GM23338 (cell line): ENCODE results near the gene INO80. TPM values are rescaled to one million over a fixed set of nuclear protein-coding genes. Genes with fewer than 3 reads are reported as not detected.

Experiments
- ATAC-seq: fragments of 200-7000 bp; cut with Tn5 transposase; 3 replicates; pipeline ENCODE4 v1.9.1; 2020
- DNase-seq: peaks from one replicate; pipeline ENCODE4 v3.0.0-alpha.2; 2015; ENCODE audit warnings: low spot score
- H2AFZ ChIP-seq: fragments of 200-600 bp; sonication (generic); 2 replicates; pipeline ENCODE4 v1.8.0; 2016; ENCODE audit warnings: antibody characterized with exemption, mild to moderate bottlenecking, moderate library complexity
- H3F3A ChIP-seq: fragments of 200-600 bp; sonication (generic); replicated peaks from 2 replicates; pipeline ENCODE4 v1.8.0; 2017; ENCODE audit warnings: antibody characterized with exemption, mixed run types, low read depth
- H3K27ac ChIP-seq: fragments of 200-600 bp; sonication (generic); 2 replicates; pipeline ENCODE4 v1.6.1; 2016; ENCODE audit warnings: low read depth
- H3K27me3 ChIP-seq: fragments of 200-600 bp; sonication (generic); 2 replicates; pipeline ENCODE4 v1.8.0; 2016; ENCODE audit warnings: mild to moderate bottlenecking, mixed run types, moderate library complexity; ENCODE audit not compliant: insufficient read depth
- H3K36me3 ChIP-seq: fragments of 200-600 bp; sonication (generic); 2 replicates; pipeline ENCODE4 v1.8.0; 2016; ENCODE audit warnings: mild to moderate bottlenecking; ENCODE audit not compliant: insufficient read depth
- H3K4me1 ChIP-seq: fragments of 200-600 bp; sonication (generic); 2 replicates; pipeline ENCODE4 v1.8.0; 2016; ENCODE audit warnings: mild to moderate bottlenecking, moderate library complexity; ENCODE audit not compliant: insufficient read depth
- H3K4me2 ChIP-seq: fragments of 200-600 bp; sonication (generic); 2 replicates; pipeline ENCODE4 v1.7.1; 2017; ENCODE audit warnings: mixed run types
- H3K4me3 ChIP-seq: fragments of 200-600 bp; sonication (generic); 2 replicates; pipeline ENCODE4 v1.6.1; 2016; ENCODE audit warnings: mixed run types
- H3K79me2 ChIP-seq: fragments of 200-600 bp; sonication (generic); replicated peaks from 2 replicates; pipeline ENCODE4 v1.8.0; 2017; ENCODE audit warnings: mild to moderate bottlenecking; ENCODE audit not compliant: insufficient read depth
- H3K9me2 ChIP-seq: fragments of 200-600 bp; sonication (generic); 2 replicates; pipeline ENCODE4 v1.8.0; 2017; ENCODE audit not compliant: insufficient read depth
- H4K20me1 ChIP-seq: fragments of 200-600 bp; sonication (generic); replicated peaks from 2 replicates; pipeline ENCODE4 v1.8.0; 2017; ENCODE audit warnings: mild to moderate bottlenecking; ENCODE audit not compliant: insufficient read depth
- H3K27ac Mint-ChIP-seq: 2 replicates; pipeline ENCODE4 v1.8.0; 2020; ENCODE audit warnings: inconsistent platforms, mild to moderate bottlenecking, moderate library complexity, mixed read lengths
- H3K27me3 Mint-ChIP-seq: 3 replicates; pipeline ENCODE4 v1.8.0; 2022; ENCODE audit warnings: low read depth, mild to moderate bottlenecking, moderate library complexity, mixed read lengths, inconsistent platforms; ENCODE audit not compliant: insufficient read depth, poor library complexity
- H3K36me3 Mint-ChIP-seq: 3 replicates; pipeline ENCODE4 v1.8.0; 2021; ENCODE audit warnings: low read depth, mild to moderate bottlenecking, inconsistent platforms, moderate library complexity, mixed read lengths
- H3K4me1 Mint-ChIP-seq: 3 replicates; pipeline ENCODE4 v1.8.0; 2020; ENCODE audit warnings: mild to moderate bottlenecking, inconsistent platforms, mixed read lengths
- H3K4me3 Mint-ChIP-seq: 3 replicates; pipeline ENCODE4 v1.8.0; 2021; ENCODE audit warnings: moderate library complexity, mild to moderate bottlenecking, inconsistent platforms, mixed read lengths
- H3K9me3 Mint-ChIP-seq: 3 replicates; pipeline ENCODE4 v1.8.0; 2020; ENCODE audit warnings: moderate library complexity, mild to moderate bottlenecking, inconsistent platforms, mixed read lengths
- CREB1 ChIP-seq: fragments of 250-450 bp; sonication (Bioruptor Pico); IDR thresholded peaks from 2 replicates; pipeline ENCODE4 v1.5.0; 2020; ENCODE audit warnings: low read depth, mild to moderate bottlenecking, moderate library complexity
- NANOG ChIP-seq: IDR thresholded peaks from 2 replicates; pipeline ENCODE4 v1.6.1; 2016; ENCODE audit warnings: antibody characterized with exemption, borderline replicate concordance
- ZNF114 ChIP-seq: fragments of 250-450 bp; sonication (Bioruptor Pico); IDR thresholded peaks from 2 replicates; pipeline ENCODE4 v1.5.0; 2020; ENCODE audit warnings: mild to moderate bottlenecking, moderate library complexity
- polyA plus RNA-seq: library from polyadenylated mRNA; unstranded; fragments of >200 nt; fragmentation: Nextera tagmentation; extraction: Ambion mirVana; gene quantifications from 2 replicates; pipeline ENCODE4 v1.2.1, GENCODE V29; 2016
- total RNA-seq: library from RNA; depleted of rRNA; stranded (reverse); fragments of >200 nt; shearing (Covaris generic); gene quantifications from 2 replicates; pipeline ENCODE4 v1.2.3, GENCODE V29; 2014
- TF ChIP-seq, protein P1 (sequence below): fragments of 250-450 bp; sonication (Bioruptor Pico); IDR thresholded peaks from 2 replicates; pipeline ENCODE4 v1.5.0; 2020; ENCODE audit warnings: mild to moderate bottlenecking, moderate library complexity
- TF ChIP-seq, protein P2 (sequence below), 2 experiments: fragments of 200-600 bp in 1 of 2; sonication (generic) in 1 of 2; conservative IDR thresholded peaks; 2 replicates each; pipeline versions ENCODE4 v1.5.1 to v1.6.1; 2016 to 2017; ENCODE audit warnings: antibody characterized with exemption in 2 of 2, low read depth in 2 of 2, mild to moderate bottlenecking in 2 of 2, moderate library complexity in 1 of 2

Gene INO80
- total and polyA plus RNA-seq, 2 experiments from 2014 or later = 6.5 to 24.9 TPM

DNA sequence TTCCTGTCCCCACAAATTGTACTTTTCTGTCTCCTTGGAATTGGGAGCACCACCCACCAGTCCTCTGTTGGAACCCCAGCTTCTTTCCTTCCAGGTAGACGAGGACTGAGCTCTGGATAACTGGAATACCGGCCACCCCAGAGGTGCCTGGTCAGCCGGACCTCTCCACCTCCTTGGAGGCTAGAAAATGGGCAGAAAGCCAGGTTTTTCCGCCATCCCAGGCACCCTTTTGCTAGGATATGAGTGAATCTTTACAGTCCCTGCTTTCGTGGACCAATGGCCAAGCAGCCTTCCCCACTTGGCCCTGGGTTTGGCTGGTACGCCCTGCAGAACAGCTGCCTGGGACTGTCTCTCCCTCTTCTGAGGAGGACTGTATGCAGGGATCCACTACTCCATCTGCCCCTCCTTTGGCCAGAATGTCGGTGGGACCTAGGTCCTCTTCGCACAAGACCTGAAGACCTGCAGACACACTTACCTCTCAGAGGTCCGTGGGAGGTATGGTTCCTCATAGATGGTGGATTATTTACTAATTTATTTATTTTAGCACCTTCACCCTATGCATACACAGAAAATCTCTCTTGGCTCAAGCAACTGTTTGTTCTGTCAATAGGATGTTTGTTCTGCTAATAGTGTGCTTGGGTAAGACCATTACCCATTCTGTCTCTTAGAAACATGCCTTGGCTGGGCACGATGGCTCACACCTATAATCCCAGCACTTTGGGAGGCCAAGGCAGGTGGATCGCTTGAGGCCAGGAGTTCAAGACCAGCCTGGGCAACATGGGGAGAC lies 171.4 kb downstream of the INO80 start (continued):
- TF ChIP-seq, protein P1, sequence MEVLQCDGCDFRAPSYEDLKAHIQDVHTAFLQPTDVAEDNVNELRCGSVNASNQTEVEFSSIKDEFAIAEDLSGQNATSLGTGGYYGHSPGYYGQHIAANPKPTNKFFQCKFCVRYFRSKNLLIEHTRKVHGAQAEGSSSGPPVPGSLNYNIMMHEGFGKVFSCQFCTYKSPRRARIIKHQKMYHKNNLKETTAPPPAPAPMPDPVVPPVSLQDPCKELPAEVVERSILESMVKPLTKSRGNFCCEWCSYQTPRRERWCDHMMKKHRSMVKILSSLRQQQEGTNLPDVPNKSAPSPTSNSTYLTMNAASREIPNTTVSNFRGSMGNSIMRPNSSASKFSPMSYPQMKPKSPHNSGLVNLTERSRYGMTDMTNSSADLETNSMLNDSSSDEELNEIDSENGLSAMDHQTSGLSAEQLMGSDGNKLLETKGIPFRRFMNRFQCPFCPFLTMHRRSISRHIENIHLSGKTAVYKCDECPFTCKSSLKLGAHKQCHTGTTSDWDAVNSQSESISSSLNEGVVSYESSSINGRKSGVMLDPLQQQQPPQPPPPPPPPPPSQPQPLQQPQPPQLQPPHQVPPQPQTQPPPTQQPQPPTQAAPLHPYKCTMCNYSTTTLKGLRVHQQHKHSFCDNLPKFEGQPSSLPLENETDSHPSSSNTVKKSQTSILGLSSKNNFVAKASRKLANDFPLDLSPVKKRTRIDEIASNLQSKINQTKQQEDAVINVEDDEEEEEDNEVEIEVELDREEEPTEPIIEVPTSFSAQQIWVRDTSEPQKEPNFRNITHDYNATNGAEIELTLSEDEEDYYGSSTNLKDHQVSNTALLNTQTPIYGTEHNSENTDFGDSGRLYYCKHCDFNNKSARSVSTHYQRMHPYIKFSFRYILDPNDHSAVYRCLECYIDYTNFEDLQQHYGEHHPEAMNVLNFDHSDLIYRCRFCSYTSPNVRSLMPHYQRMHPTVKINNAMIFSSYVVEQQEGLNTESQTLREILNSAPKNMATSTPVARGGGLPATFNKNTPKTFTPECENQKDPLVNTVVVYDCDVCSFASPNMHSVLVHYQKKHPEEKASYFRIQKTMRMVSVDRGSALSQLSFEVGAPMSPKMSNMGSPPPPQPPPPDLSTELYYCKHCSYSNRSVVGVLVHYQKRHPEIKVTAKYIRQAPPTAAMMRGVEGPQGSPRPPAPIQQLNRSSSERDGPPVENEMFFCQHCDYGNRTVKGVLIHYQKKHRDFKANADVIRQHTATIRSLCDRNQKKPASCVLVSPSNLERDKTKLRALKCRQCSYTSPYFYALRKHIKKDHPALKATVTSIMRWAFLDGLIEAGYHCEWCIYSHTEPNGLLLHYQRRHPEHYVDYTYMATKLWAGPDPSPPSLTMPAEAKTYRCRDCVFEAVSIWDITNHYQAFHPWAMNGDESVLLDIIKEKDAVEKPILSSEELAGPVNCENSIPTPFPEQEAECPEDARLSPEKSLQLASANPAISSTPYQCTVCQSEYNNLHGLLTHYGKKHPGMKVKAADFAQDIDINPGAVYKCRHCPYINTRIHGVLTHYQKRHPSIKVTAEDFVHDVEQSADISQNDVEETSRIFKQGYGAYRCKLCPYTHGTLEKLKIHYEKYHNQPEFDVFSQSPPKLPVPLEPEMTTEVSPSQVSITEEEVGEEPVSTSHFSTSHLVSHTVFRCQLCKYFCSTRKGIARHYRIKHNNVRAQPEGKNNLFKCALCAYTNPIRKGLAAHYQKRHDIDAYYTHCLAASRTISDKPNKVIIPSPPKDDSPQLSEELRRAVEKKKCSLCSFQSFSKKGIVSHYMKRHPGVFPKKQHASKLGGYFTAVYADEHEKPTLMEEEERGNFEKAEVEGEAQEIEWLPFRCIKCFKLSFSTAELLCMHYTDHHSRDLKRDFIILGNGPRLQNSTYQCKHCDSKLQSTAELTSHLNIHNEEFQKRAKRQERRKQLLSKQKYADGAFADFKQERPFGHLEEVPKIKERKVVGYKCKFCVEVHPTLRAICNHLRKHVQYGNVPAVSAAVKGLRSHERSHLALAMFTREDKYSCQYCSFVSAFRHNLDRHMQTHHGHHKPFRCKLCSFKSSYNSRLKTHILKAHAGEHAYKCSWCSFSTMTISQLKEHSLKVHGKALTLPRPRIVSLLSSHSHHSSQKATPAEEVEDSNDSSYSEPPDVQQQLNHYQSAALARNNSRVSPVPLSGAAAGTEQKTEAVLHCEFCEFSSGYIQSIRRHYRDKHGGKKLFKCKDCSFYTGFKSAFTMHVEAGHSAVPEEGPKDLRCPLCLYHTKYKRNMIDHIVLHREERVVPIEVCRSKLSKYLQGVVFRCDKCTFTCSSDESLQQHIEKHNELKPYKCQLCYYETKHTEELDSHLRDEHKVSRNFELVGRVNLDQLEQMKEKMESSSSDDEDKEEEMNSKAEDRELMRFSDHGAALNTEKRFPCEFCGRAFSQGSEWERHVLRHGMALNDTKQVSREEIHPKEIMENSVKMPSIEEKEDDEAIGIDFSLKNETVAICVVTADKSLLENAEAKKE (CRISPR knock-in tag) = no peak
- TF ChIP-seq NANOG (no peak), CREB1 (CRISPR knock-in tag) (no peak), ZNF114 (CRISPR knock-in tag) (no peak)
- TF ChIP-seq, protein P2, sequence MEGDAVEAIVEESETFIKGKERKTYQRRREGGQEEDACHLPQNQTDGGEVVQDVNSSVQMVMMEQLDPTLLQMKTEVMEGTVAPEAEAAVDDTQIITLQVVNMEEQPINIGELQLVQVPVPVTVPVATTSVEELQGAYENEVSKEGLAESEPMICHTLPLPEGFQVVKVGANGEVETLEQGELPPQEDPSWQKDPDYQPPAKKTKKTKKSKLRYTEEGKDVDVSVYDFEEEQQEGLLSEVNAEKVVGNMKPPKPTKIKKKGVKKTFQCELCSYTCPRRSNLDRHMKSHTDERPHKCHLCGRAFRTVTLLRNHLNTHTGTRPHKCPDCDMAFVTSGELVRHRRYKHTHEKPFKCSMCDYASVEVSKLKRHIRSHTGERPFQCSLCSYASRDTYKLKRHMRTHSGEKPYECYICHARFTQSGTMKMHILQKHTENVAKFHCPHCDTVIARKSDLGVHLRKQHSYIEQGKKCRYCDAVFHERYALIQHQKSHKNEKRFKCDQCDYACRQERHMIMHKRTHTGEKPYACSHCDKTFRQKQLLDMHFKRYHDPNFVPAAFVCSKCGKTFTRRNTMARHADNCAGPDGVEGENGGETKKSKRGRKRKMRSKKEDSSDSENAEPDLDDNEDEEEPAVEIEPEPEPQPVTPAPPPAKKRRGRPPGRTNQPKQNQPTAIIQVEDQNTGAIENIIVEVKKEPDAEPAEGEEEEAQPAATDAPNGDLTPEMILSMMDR (conservative IDR thresholded peaks at IDR 0.05; ENCODE audit: low read depth in 2 of 2) = no peak

DNA sequence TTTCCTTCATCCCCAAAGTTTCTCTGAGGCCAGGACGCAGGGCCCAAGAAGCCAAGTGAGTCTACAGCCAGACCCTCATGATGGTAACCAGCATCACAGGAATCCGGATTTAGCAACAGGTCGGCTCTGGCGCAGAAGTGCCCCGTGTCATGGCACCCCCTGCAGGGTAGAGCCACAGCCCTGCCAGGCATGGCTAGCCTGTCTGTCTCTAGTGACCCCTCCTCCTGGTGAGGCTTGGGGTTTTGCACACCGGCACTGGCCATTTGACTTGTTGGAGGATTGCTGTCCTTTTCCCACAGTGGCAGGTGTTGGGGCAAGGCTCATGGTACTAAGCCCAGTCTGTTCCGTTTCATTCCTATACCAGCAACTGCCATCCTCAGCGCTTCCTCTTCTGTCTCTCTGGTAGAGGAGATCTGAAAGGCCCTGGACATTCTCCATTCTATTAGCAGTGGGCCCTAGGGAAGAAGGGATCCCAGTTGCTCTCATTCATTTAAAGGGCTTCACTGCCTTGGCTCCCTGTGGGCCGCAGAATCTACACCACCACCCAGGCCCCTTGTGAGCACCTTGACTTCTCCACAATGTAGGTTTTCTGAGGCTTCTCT lies 172.2 kb downstream of the INO80 start:
- DNase-seq = no peak
- Mint-ChIP-seq H3K9me3 (no peaks in the 10 kb centered on the region; the same call in 2 of the 3 replicates), H3K36me3 (no peaks in the 10 kb centered on the region; the same call in 2 of the 3 replicates), H3K27ac (no peak overlapping the region), H3K27me3 (peaks cover 32% of the 10 kb centered on the region), H3K4me3 (no peak overlapping the region; the same call in 2 of the 3 replicates), H3K4me1 (peaks cover 33% of the 10 kb centered on the region)
- Histone ChIP-seq H3K4me2 (no peak overlapping the region), H3K36me3 (no peaks in the 10 kb centered on the region), H3K9me2 (no peaks in the 10 kb centered on the region), H3K4me3 (no peak overlapping the region), H4K20me1 (no peaks in the 10 kb centered on the region), H3K79me2 (no peaks in the 10 kb centered on the region), H3K4me1 (peaks cover 28% of the 10 kb centered on the region), H3K27ac (no peak overlapping the region), H3K27me3 (peaks cover 24% of the 10 kb centered on the region), H3F3A (peaks cover 11% of the 10 kb centered on the region), H2AFZ (no peak overlapping the region)
- ATAC-seq = no peak
- TF ChIP-seq, protein P1 (CRISPR knock-in tag) = no peak
